GM20000 (cell line): ENCODE measurements around the gene ROBO1.

Experiments
- DNase-seq: peaks from one replicate; pipeline ENCODE4 v3.0.0; 2012; ENCODE audit warnings: low spot score
- CTCF ChIP-seq: IDR thresholded peaks from 2 replicates; pipeline ENCODE4 v1.5.1; 2012; ENCODE audit warnings: mild to moderate bottlenecking, control low read depth; ENCODE audit errors: extremely low read depth, missing control alignments

Gene ROBO1

DNA sequence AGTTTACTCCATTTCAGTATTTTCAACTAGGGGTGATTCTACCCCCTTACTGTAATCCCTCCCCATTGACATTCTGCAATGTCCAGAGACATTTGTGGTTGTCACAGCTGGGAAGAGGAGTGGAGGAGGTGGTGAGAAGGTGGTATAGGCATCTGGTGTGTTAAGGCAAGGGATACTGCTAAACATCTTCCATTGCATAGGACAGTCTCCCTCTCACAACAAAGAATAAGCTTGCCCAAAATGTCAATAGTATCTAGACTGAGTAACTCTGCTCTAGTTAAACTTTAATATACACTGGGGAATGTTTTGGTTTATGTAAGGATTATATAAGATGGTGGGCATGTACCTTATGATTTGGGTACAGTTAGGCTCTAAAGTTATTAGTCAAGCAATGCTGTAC, 737.6 kb downstream of the ROBO1 start:
- no peak for TF ChIP-seq CTCF
- no peak for DNase-seq

GRCh38 chr3:79028916-79029315, 738.9 kb downstream of the ROBO1 start:
- no peak for TF ChIP-seq CTCF
- no peak for DNase-seq

DNA sequence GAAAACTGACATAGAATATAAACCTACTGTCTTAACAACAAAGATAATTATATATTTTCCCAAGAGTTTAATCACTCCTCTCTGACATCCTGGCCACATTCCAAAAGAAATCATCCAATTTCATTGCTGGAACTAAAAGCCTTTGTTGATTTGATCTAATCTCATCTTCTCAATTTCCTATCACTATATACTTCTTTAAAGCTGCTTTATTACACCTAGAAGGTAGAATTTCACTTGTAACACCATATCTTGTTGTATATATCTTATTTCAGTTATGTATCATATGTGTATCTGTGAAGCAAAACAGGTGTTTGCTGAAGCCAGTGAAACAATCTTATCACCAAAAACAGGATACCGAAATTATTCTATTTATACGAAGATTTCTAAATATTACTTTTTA, 740.2 kb downstream of the ROBO1 start:
- DNase-seq: no peak
- no peak for TF ChIP-seq CTCF

GRCh38 chr3:79019924-79020173, 747.9 kb downstream of the ROBO1 start:
- no peak for DNase-seq
- no peak for TF ChIP-seq CTCF

GRCh38 chr3:79019137-79019923, 748.5 kb downstream of the ROBO1 start:
- DNase-seq: peak; percentile 66
- TF ChIP-seq CTCF: no peak

GRCh38 chr3:79018671-79019136, 749.1 kb downstream of the ROBO1 start:
- DNase-seq: peak; percentile 56
- TF ChIP-seq CTCF: no peak

GRCh38 chr3:79018265-79018664, 749.5 kb downstream of the ROBO1 start:
- no peak for DNase-seq
- no peak for TF ChIP-seq CTCF
